ENCODE results near the gene ZNF541. TPM values are rescaled to one million over a fixed set of nuclear protein-coding genes. Genes with fewer than 3 reads are reported as not detected.
"Not testable (repeated sequence)": the region's sequence is repeated elsewhere in the genome, so short reads cannot be mapped to it uniquely, and the experiment has no call there.

The ZNF541 gene
- total RNA-seq, 1 donor from 2014 or later, result 0.26 TPM

- Histone ChIP-seq H3K27me3 (no peaks in the 10 kb centered on the region), H3K4me3 (no peak overlapping the region), H3K4me1 (peaks cover 6% of the 10 kb centered on the region), H3K36me3 (no peaks in the 10 kb centered on the region), H3K9me3 (no peaks in the 10 kb centered on the region), H3K27ac (no peak overlapping the region)
- no peak for ATAC-seq
- DNase-seq, result no peak
- TF ChIP-seq CTCF (IDR thresholded peaks at IDR 0.05), result no peak
- intact Hi-C loops (cut with DNase I), result no loop called here
These were observed 20.9 kb upstream of the ZNF541 start for GRCh38 chr19:47593860-47594259.

- intact Hi-C loops (cut with DNase I), result no loop called here
- Histone ChIP-seq H3K9me3 (no peaks in the 10 kb centered on the region), H3K4me1 (no peaks in the 10 kb centered on the region), H3K27me3 (no peaks in the 10 kb centered on the region), H3K4me3 (no peak overlapping the region), H3K36me3 (no peaks in the 10 kb centered on the region), H3K27ac (no peak overlapping the region)
- TF ChIP-seq CTCF (IDR thresholded peaks at IDR 0.05), result no peak
- ATAC-seq, result no peak
- DNase-seq, result no peak
These were observed 16.9 kb upstream of the ZNF541 start for GRCh38 chr19:47589824-47590223.

GRCh38 chr19:47587295-47587694, 14.3 kb upstream of the ZNF541 start:
- no peak for ATAC-seq
- no peak for TF ChIP-seq CTCF (IDR thresholded peaks at IDR 0.05)
- peaks cover 6% of the 10 kb centered on the region for H3K4me1 ChIP-seq
- no peaks in the 10 kb centered on the region for H3K9me3 ChIP-seq
- H3K36me3 ChIP-seq, result no peaks in the 10 kb centered on the region
- H3K27me3 ChIP-seq, result no peaks in the 10 kb centered on the region
- DNase-seq, result no peak
- intact Hi-C loops (cut with DNase I), result no loop called here
- no peak overlapping the region for H3K4me3 ChIP-seq
- H3K27ac ChIP-seq, result no peak overlapping the region

GRCh38 chr19:47583161-47583560, 10.2 kb upstream of the ZNF541 start:
- DNase-seq; intact Hi-C loops (cut with DNase I): not testable (repeated sequence)

GRCh38 chr19:47582320-47582909, 9.5 kb upstream of the ZNF541 start:
- Histone ChIP-seq H3K36me3 (no peaks in the 10 kb centered on the region), H3K9me3 (no peaks in the 10 kb centered on the region), H3K27ac (no peak overlapping the region), H3K4me1 (peaks cover 6% of the 10 kb centered on the region), H3K4me3 (no peak overlapping the region), H3K27me3 (no peaks in the 10 kb centered on the region)
- intact Hi-C loops (cut with DNase I), result no loop called here
- DNase-seq (no peak), ATAC-seq (no peak)
- TF ChIP-seq CTCF (IDR thresholded peaks at IDR 0.05), result no peak

More at GRCh38 chr19:47583161-47583560, 10.2 kb upstream of the ZNF541 start:
- H3K4me3 ChIP-seq, H3K9me3 ChIP-seq, H3K4me1 ChIP-seq, H3K27ac ChIP-seq, ATAC-seq, H3K36me3 ChIP-seq, H3K27me3 ChIP-seq: not testable (repeated sequence)

GRCh38 chr19:47581605-47582319, 8.8 kb upstream of the ZNF541 start:
- ATAC-seq (peak; percentile 88), DNase-seq (peak; percentile 79)
- Histone ChIP-seq H3K27ac (no peak overlapping the region), H3K27me3 (no peaks in the 10 kb centered on the region), H3K4me1 (peaks cover 6% of the 10 kb centered on the region), H3K4me3 (no peak overlapping the region), H3K36me3 (no peaks in the 10 kb centered on the region), H3K9me3 (no peaks in the 10 kb centered on the region)
- intact Hi-C loops (cut with DNase I), result no loop called here
- TF ChIP-seq CTCF (IDR thresholded peaks at IDR 0.05), result no peak
